Measurements from ENCODE around the gene GLIS1. TPM values are rescaled to one million over a fixed set of nuclear protein-coding genes. Genes with fewer than 3 reads are reported as not detected.

Gene GLIS1
- total RNA-seq, 1 donor from 2014 or later: not detected

- DNase-seq (ENCODE audit: low spot score): no peak
- no peak overlapping the region for H3K4me3 Mint-ChIP-seq (ENCODE audit: unreplicated experiment)
- no peaks in the 10 kb centered on the region for H3K4me1 Mint-ChIP-seq (ENCODE audit: unreplicated experiment)
- H3K9me3 Mint-ChIP-seq (ENCODE audit: unreplicated experiment): no peaks in the 10 kb centered on the region
- H3K27me3 Mint-ChIP-seq (ENCODE audit: unreplicated experiment): peaks cover 4% of the 10 kb centered on the region
- H3K36me3 Mint-ChIP-seq (ENCODE audit: low read depth, unreplicated experiment): no peaks in the 10 kb centered on the region
- no peak overlapping the region for H3K27ac Mint-ChIP-seq (ENCODE audit: unreplicated experiment)
- no peak for TF ChIP-seq CTCF (IDR thresholded peaks at IDR 0.05; ENCODE audit: unreplicated experiment)
These were observed 228.7 kb downstream of the GLIS1 start for GRCh38 chr1:53510215-53510614.

- DNase-seq (ENCODE audit: low spot score): no peak
- no peak for TF ChIP-seq CTCF (IDR thresholded peaks at IDR 0.05; ENCODE audit: unreplicated experiment)
- no peak overlapping the region for H3K27ac Mint-ChIP-seq (ENCODE audit: unreplicated experiment)
- H3K4me1 Mint-ChIP-seq (ENCODE audit: unreplicated experiment): no peaks in the 10 kb centered on the region
- no peak overlapping the region for H3K4me3 Mint-ChIP-seq (ENCODE audit: unreplicated experiment)
- peaks cover 4% of the 10 kb centered on the region for H3K27me3 Mint-ChIP-seq (ENCODE audit: unreplicated experiment)
- no peaks in the 10 kb centered on the region for H3K36me3 Mint-ChIP-seq (ENCODE audit: low read depth, unreplicated experiment)
- no peaks in the 10 kb centered on the region for H3K9me3 Mint-ChIP-seq (ENCODE audit: unreplicated experiment)
These were observed 229.2 kb downstream of the GLIS1 start for GRCh38 chr1:53509775-53510174.

- Mint-ChIP-seq H3K36me3 (ENCODE audit: low read depth, unreplicated experiment) (no peaks in the 10 kb centered on the region), H3K27ac (ENCODE audit: unreplicated experiment) (no peak overlapping the region), H3K27me3 (ENCODE audit: unreplicated experiment) (peaks cover 4% of the 10 kb centered on the region), H3K4me1 (ENCODE audit: unreplicated experiment) (no peaks in the 10 kb centered on the region), H3K4me3 (ENCODE audit: unreplicated experiment) (no peak overlapping the region), H3K9me3 (ENCODE audit: unreplicated experiment) (no peaks in the 10 kb centered on the region)
- no peak for DNase-seq (ENCODE audit: low spot score)
- no peak for TF ChIP-seq CTCF (IDR thresholded peaks at IDR 0.05; ENCODE audit: unreplicated experiment)
These were observed 229.8 kb downstream of the GLIS1 start for GRCh38 chr1:53508991-53509666.

- Mint-ChIP-seq H3K36me3 (ENCODE audit: low read depth, unreplicated experiment) (no peaks in the 10 kb centered on the region), H3K4me1 (ENCODE audit: unreplicated experiment) (no peaks in the 10 kb centered on the region), H3K9me3 (ENCODE audit: unreplicated experiment) (no peaks in the 10 kb centered on the region), H3K27ac (ENCODE audit: unreplicated experiment) (no peak overlapping the region), H3K27me3 (ENCODE audit: unreplicated experiment) (peaks cover 7% of the 10 kb centered on the region), H3K4me3 (ENCODE audit: unreplicated experiment) (no peak overlapping the region)
- DNase-seq (ENCODE audit: low spot score): no peak
- no peak for TF ChIP-seq CTCF (IDR thresholded peaks at IDR 0.05; ENCODE audit: unreplicated experiment)
These were observed 230.6 kb downstream of the GLIS1 start for GRCh38 chr1:53508056-53508990.
